Endodermal cell (in vitro differentiated cells): ENCODE data around the gene PRDM16. TPM values are rescaled to one million over a fixed set of nuclear protein-coding genes. Genes with fewer than 3 reads are reported as not detected.
A peak's percentile ranks its signal among the peaks of the same experiment; 100 is the strongest.

ENCODE experiments used
- DNase-seq: peaks from one replicate; pipeline ENCODE4 v3.0.0-alpha.2; 2017
- H3K27ac ChIP-seq: 2 replicates; pipeline ENCODE4 v1.5.1; 2013; ENCODE audit warnings: mild to moderate bottlenecking, low read depth, low read length, moderate library complexity
- H3K27me3 ChIP-seq: 2 replicates; pipeline ENCODE4 v1.6.1; 2013; ENCODE audit warnings: mild to moderate bottlenecking, low read length, moderate library complexity; ENCODE audit not compliant: insufficient read depth, control insufficient read depth, poor library complexity, severe bottlenecking
- H3K36me3 ChIP-seq: 2 replicates; pipeline ENCODE4 v1.7.0; 2013; ENCODE audit warnings: mild to moderate bottlenecking, low read length, moderate library complexity; ENCODE audit not compliant: control insufficient read depth, insufficient read depth
- H3K4me1 ChIP-seq: one replicate; pipeline ENCODE4 v1.7.0; 2013; ENCODE audit warnings: low read length; ENCODE audit not compliant: control insufficient read depth, insufficient read depth
- H3K4me3 ChIP-seq: 2 replicates; pipeline ENCODE4 v1.5.1; 2013; ENCODE audit warnings: mild to moderate bottlenecking, low read length, moderate library complexity
- H3K9ac ChIP-seq: 2 replicates; pipeline ENCODE4 v1.6.1; 2013; ENCODE audit warnings: mild to moderate bottlenecking, low read length, moderate library complexity; ENCODE audit not compliant: poor library complexity, severe bottlenecking; ENCODE audit errors: extremely low read depth
- H3K9me3 ChIP-seq: 2 replicates; pipeline ENCODE4 v1.6.1; 2013; ENCODE audit warnings: mild to moderate bottlenecking, low read length, moderate library complexity; ENCODE audit not compliant: control insufficient read depth
- H3K27ac Mint-ChIP-seq: 2 replicates; pipeline ENCODE4 v1.8.0; 2020; ENCODE audit warnings: mixed read lengths
- H3K27me3 Mint-ChIP-seq: 2 replicates; pipeline ENCODE4 v1.8.0; 2021; ENCODE audit warnings: mild to moderate bottlenecking, mixed read lengths; ENCODE audit not compliant: insufficient read depth
- H3K36me3 Mint-ChIP-seq: 2 replicates; pipeline ENCODE4 v1.8.0; 2020; ENCODE audit warnings: low read depth, mixed read lengths
- H3K4me1 Mint-ChIP-seq: 2 replicates; pipeline ENCODE4 v1.8.0; 2020; ENCODE audit warnings: mixed read lengths
- H3K4me3 Mint-ChIP-seq: 2 replicates; pipeline ENCODE4 v1.8.0; 2020; ENCODE audit warnings: mild to moderate bottlenecking, moderate library complexity, mixed read lengths
- H3K9me3 Mint-ChIP-seq: 2 replicates; pipeline ENCODE4 v1.8.0; 2020; ENCODE audit warnings: mild to moderate bottlenecking, mixed read lengths
- WGBS, 2 experiments: methylation state at CpG; one replicate each; pipeline versions ENCODE4 v1.1.5 to v1.1.7; 2013; ENCODE audit warnings: missing lambda C conversion rate in 2 of 2, mixed read lengths in 1 of 2; ENCODE audit not compliant: insufficient coverage in 1 of 2, insufficient read length in 1 of 2; 5-methylcytosine and 5-hydroxymethylcytosine counted together
- total RNA-seq, 2 donors: library from RNA; stranded (reverse); fragmentation: NEBNext Ultra II Directional in 1 of 2; extraction: Animal tissue kit (Norgen Biotek cat#: 25700) in 1 of 2; gene quantifications; 2 replicates in 1 of 2; 3 replicates in 1 of 2; pipeline ENCODE4 v1.2.1, GENCODE V29; 2021
- TF ChIP-seq, protein P1 (sequence below): fragments of 200-600 bp; sonication (generic); conservative IDR thresholded peaks from 2 replicates; pipeline ENCODE4 v1.5.0; 2021; ENCODE audit warnings: antibody characterized with exemption, mild to moderate bottlenecking

The PRDM16 gene
- total RNA-seq, 2 donors from 2014 or later: 2.1 to 4.0 TPM

DNA sequence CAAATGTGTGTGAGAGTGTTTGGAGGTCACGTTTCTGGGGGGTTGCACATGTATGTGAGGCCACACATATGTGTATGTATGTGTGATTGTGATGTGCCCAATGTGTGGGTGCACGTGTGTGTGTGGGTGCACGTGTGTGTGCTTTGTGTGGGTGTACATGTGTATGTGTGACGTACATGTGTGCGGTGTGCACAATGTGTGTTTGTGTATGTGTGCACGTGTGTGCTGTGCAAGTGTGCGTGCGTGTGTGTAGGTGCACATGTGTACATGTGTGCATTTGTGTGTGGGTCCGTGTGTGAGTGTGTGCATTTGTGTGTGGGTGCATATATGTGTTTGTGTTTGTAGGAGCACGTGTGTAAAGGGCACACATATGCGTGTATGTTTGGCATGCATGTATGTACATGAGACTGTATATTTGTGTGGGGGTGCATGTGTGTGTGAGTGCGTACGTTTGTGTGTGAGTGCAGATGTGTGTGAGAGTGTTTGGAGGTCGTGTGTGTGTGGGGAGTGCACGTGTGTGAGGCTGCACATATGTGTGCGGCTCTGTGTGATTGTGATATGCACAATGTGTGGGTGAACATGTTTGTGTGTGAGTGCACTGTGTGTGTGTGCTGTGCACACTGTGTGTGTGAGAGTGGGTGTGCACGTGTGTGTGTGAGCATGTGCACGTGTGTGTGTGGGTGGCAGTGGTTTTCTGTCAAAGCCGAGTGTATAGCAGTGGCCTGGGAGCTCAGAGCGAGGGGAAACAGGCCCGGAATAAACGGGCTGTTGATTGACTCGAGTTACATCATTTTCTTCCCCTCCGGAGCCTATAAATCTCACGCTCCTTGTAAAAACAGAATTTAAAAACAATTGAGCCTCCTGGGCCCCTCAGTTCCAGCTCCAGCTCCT, 252.8 kb downstream of the PRDM16 start:
- Histone ChIP-seq H3K27me3 (no peaks in the 10 kb centered on the region), H3K36me3 (no peaks in the 10 kb centered on the region), H3K4me1 (peaks cover 3% of the 10 kb centered on the region), H3K9ac (no peak overlapping the region), H3K4me3 (no peak overlapping the region), H3K9me3 (no peaks in the 10 kb centered on the region), H3K27ac (no peak overlapping the region)
- Mint-ChIP-seq H3K9me3 (no peaks in the 10 kb centered on the region), H3K36me3 (no peaks in the 10 kb centered on the region), H3K4me1 (no peaks in the 10 kb centered on the region), H3K4me3 (no peak overlapping the region), H3K27ac (no peak overlapping the region), H3K27me3 (no peaks in the 10 kb centered on the region)
- TF ChIP-seq, protein P1, sequence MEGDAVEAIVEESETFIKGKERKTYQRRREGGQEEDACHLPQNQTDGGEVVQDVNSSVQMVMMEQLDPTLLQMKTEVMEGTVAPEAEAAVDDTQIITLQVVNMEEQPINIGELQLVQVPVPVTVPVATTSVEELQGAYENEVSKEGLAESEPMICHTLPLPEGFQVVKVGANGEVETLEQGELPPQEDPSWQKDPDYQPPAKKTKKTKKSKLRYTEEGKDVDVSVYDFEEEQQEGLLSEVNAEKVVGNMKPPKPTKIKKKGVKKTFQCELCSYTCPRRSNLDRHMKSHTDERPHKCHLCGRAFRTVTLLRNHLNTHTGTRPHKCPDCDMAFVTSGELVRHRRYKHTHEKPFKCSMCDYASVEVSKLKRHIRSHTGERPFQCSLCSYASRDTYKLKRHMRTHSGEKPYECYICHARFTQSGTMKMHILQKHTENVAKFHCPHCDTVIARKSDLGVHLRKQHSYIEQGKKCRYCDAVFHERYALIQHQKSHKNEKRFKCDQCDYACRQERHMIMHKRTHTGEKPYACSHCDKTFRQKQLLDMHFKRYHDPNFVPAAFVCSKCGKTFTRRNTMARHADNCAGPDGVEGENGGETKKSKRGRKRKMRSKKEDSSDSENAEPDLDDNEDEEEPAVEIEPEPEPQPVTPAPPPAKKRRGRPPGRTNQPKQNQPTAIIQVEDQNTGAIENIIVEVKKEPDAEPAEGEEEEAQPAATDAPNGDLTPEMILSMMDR: no peak
- no peak for DNase-seq
- WGBS, 2 experiments: 90 to 92% methylated on average over 15 to 25 of the region's 25 CpGs

DNA sequence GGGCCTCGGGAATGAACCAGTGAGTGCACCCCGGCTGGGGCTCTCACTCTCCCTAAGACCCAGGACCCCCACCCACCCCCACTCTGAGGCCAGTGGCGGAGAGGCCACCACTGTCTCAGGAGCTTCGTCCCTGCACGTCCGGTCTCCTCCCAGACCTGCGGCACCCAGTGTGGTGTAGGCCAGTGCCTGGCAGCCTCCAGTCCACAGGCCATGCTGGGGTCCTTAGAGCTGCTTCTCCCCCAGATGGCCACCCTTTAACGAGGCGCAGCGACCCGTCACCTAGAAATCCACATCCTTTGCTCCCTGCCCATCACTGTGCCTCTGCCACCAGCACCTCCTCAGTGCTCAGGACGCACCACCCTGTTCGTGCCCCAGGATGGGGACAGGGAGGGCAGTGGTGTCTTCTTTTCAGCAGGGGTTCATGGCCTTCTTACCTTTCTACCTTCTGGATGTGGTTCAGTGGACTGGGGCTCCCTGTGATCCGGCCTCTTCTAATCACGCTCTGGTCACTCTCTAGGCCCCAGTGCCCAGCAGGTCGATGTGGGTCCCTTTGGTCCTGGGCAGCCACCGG, 253.5 kb downstream of the PRDM16 start:
- H3K27ac Mint-ChIP-seq: no peak overlapping the region

DNA sequence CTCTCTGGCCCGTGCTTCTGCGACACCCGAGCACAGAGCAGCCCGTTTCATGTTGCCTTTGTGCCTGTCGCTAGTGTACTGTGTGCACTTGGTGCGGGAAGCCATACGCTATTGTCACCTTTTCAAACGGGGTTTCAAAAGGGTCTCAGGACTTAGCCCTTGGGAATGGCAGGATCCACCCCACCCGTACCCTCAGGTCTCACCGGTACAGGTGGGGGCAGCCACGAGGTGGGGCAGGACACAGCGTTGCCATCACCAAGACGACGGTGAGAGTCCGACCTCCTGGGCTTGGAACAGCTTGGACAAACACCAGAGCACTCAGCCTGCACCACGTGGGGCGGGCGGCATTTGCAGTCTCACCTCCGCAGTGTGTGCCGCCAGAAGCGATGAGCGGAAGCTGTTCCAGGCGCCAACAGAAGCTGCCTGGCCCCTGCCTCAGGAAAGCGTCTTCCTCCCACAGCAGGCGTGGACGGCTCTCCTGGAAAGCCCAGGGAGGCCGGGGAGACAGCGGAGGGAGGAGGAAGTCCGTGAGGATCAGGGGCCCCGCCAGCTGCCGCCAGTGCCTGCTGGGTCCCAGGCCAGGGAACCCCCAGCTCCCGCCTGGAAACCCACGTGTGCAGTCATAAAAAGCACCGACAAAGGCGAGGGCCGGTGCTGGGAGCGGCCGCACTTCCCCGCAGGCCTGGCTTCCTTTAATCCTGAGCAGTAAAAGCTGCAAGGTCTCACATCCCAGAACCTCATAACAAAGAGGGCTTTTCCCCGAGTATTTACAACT, 254.2 kb downstream of the PRDM16 start:
- no peak for DNase-seq
- Mint-ChIP-seq H3K9me3 (no peaks in the 10 kb centered on the region), H3K4me3 (no peak overlapping the region), H3K27me3 (no peaks in the 10 kb centered on the region), H3K4me1 (no peaks in the 10 kb centered on the region), H3K27ac (no peak overlapping the region), H3K36me3 (no peaks in the 10 kb centered on the region)
- H3K4me1 ChIP-seq: peaks cover 3% of the 10 kb centered on the region
- peak overlapping the region; percentile 79 for H3K27ac ChIP-seq
- H3K9ac ChIP-seq: no peak overlapping the region
- H3K4me3 ChIP-seq: no peak overlapping the region
- no peaks in the 10 kb centered on the region for H3K36me3 ChIP-seq
- WGBS, 2 experiments: 88% methylated on average over 38 to 40 of the region's 40 CpGs
- H3K27me3 ChIP-seq: no peaks in the 10 kb centered on the region
- TF ChIP-seq, protein P1: no peak
- H3K9me3 ChIP-seq: no peaks in the 10 kb centered on the region

More for the DNA sequence above, 253.5 kb downstream of the PRDM16 start:
- H3K4me1 ChIP-seq: peaks cover 3% of the 10 kb centered on the region
- no peak overlapping the region for H3K9ac ChIP-seq
- no peaks in the 10 kb centered on the region for H3K27me3 ChIP-seq
- H3K4me1 Mint-ChIP-seq: no peaks in the 10 kb centered on the region
- no peak overlapping the region for H3K4me3 ChIP-seq
- peak overlapping the region; percentile 79 for H3K27ac ChIP-seq
- no peak for DNase-seq
- H3K9me3 ChIP-seq: no peaks in the 10 kb centered on the region
- H3K4me3 Mint-ChIP-seq: no peak overlapping the region
- 93 to 96% methylated on average over 14 to 17 of the region's 17 CpGs for WGBS, 2 experiments
- H3K36me3 Mint-ChIP-seq: no peaks in the 10 kb centered on the region
- H3K36me3 ChIP-seq: no peaks in the 10 kb centered on the region
- no peaks in the 10 kb centered on the region for H3K9me3 Mint-ChIP-seq
- H3K27me3 Mint-ChIP-seq: no peaks in the 10 kb centered on the region
- TF ChIP-seq, protein P1: no peak
